GM12878 (cell line): Measurements from ENCODE around the gene GNAZ. TPM values are rescaled to one million over a fixed set of nuclear protein-coding genes. Genes with fewer than 3 reads are reported as not detected.

ENCODE experiments used
- ATAC-seq: fragments of 200-7000 bp; cut with Tn5 transposase; 3 replicates; pipeline ENCODE4 v1.9.1; 2020; ENCODE audit warnings: mild to moderate bottlenecking, moderate library complexity
- BruUV-seq: library from RNA; stranded (reverse); fragments of 400-500 nt; replicated peaks from 2 replicates; lab custom pipeline; 2021; lab: Mats Ljungman, UMichigan
- CTCF ChIA-PET: fragments of 300-600 bp; sonication (Branson Sonifier 250); formaldehyde crosslinking; extraction: SDS; loops from one replicate; lab custom pipeline; 2021; ENCODE audit warnings: inconsistent platforms; lab: Yijun Ruan, JAX
- POLR2A ChIA-PET: fragments of 350-600 bp; formaldehyde crosslinking; extraction: SDS; loops from one replicate; lab custom pipeline; 2021; ENCODE audit warnings: inconsistent platforms; lab: Charles Lee
- RAD21 ChIA-PET: fragments of 300-600 bp; sonication (Branson Sonifier 250); formaldehyde crosslinking; loops from one replicate; lab custom pipeline; 2023; ENCODE audit warnings: antibody characterized with exemption; ENCODE audit not compliant: unreplicated experiment; lab: Charles Lee
- SMC1A ChIA-PET: fragments of 300-600 bp; sonication (Branson Sonifier 250); formaldehyde crosslinking; loops from one replicate; lab custom pipeline; 2023; ENCODE audit not compliant: unreplicated experiment, uncharacterized antibody; lab: Charles Lee
- DNase-seq: peaks from one replicate; pipeline ENCODE4 v3.0.0-alpha.2; 2011; ENCODE audit warnings: low read depth, low spot score
- FAIRE-seq: peaks from 3 replicates; lab custom pipeline; 2011; peaks lifted over from hg19 to GRCh38; lab: Jason Lieb, UNC
- H2AFZ ChIP-seq: 2 replicates; pipeline ENCODE4 v1.6.0; 2011; ENCODE audit warnings: low read depth, low read length, control low read depth; ENCODE audit not compliant: control insufficient read depth
- H3K27ac ChIP-seq: 2 replicates; pipeline ENCODE4 v1.5.1; 2011; ENCODE audit warnings: control low read depth; ENCODE audit not compliant: control insufficient read depth, insufficient read depth
- H3K27me3 ChIP-seq, 2 experiments: replicated peaks in 1 of 2; 2 replicates each; pipeline versions ENCODE4 v1.6.0 to v1.6.1; 2011; ENCODE audit warnings: low read length in 1 of 2; ENCODE audit not compliant: control insufficient read depth in 2 of 2, insufficient read depth in 2 of 2
- H3K36me3 ChIP-seq, 2 experiments: 2 replicates each; pipeline ENCODE4 v1.5.1; 2011; ENCODE audit warnings: low read length in 1 of 2; ENCODE audit not compliant: control insufficient read depth in 2 of 2, insufficient read depth in 2 of 2
- H3K4me1 ChIP-seq: 2 replicates; pipeline ENCODE4 v1.6.1; 2011; ENCODE audit warnings: mild to moderate bottlenecking, low read length, moderate library complexity, mixed read lengths; ENCODE audit not compliant: control insufficient read depth, insufficient read depth
- H3K4me2 ChIP-seq: 2 replicates; pipeline ENCODE4 v1.6.0; 2011; ENCODE audit warnings: control low read depth; ENCODE audit not compliant: control insufficient read depth, insufficient read depth
- H3K4me3 ChIP-seq: fragments of 200-600 bp; sonication (generic); 2 replicates; pipeline ENCODE4 v1.5.1; 2016
- H3K79me2 ChIP-seq: 2 replicates; pipeline ENCODE4 v1.6.0; 2011; ENCODE audit warnings: low read length; ENCODE audit not compliant: control insufficient read depth, insufficient read depth
- H3K9ac ChIP-seq: 2 replicates; pipeline ENCODE4 v1.8.0; 2011; ENCODE audit warnings: low read length, control low read depth, mixed read lengths; ENCODE audit not compliant: control insufficient read depth, insufficient read depth
- H3K9me3 ChIP-seq: replicated peaks from 3 replicates; pipeline ENCODE4 v1.5.1; 2011; ENCODE audit warnings: mild to moderate bottlenecking, low read length; ENCODE audit not compliant: control insufficient read depth, insufficient read depth
- H4K20me1 ChIP-seq: 2 replicates; pipeline ENCODE4 v1.6.0; 2011; ENCODE audit not compliant: control insufficient read depth, insufficient read depth
- BCL3 ChIP-seq: IDR thresholded peaks from 2 replicates; pipeline ENCODE4 v1.6.1; 2011; ENCODE audit warnings: borderline replicate concordance, low read depth, mild to moderate bottlenecking, moderate library complexity, low read length; ENCODE audit not compliant: insufficient read depth, poor library complexity, severe bottlenecking
- E4F1 ChIP-seq: fragments of 450-650 bp; IDR thresholded peaks from 2 replicates; pipeline ENCODE4 v1.6.1; 2018; ENCODE audit warnings: borderline replicate concordance, mild to moderate bottlenecking; ENCODE audit not compliant: partially characterized antibody
- FOS ChIP-seq: IDR thresholded peaks from 3 replicates; pipeline ENCODE4 v1.6.1; 2011; ENCODE audit warnings: borderline replicate concordance; ENCODE audit not compliant: insufficient read length; ENCODE audit errors: extremely low read depth
- IKZF1 ChIP-seq: fragments of 450-650 bp; conservative IDR thresholded peaks from 2 replicates; pipeline ENCODE4 v1.6.1; 2017; ENCODE audit warnings: antibody characterized with exemption, mild to moderate bottlenecking
- IKZF2 ChIP-seq, 2 experiments: fragments of 450-650 bp; IDR thresholded peaks; 2 replicates each; pipeline ENCODE4 v1.6.1; 2017; ENCODE audit warnings: mild to moderate bottlenecking in 2 of 2, moderate library complexity in 2 of 2
- MXI1 ChIP-seq: fragments of 150-350 bp; IDR thresholded peaks from 2 replicates; pipeline ENCODE4 v1.6.1; 2011; ENCODE audit warnings: low read depth, mild to moderate bottlenecking, inconsistent platforms, low read length, improper control_type of control experiment
- MYC ChIP-seq: IDR thresholded peaks from 2 replicates; pipeline ENCODE4 v1.6.1; 2011; ENCODE audit warnings: mild to moderate bottlenecking, low read length, moderate library complexity, inconsistent platforms; ENCODE audit not compliant: insufficient read depth, insufficient replicate concordance, insufficient read length, severe bottlenecking
- RAD21 ChIP-seq: IDR thresholded peaks from 2 replicates; pipeline ENCODE4 v1.6.1; 2011; ENCODE audit warnings: mild to moderate bottlenecking, low read depth, low read length, moderate library complexity; ENCODE audit not compliant: insufficient read depth
- TCF12 ChIP-seq: IDR thresholded peaks from 2 replicates; pipeline ENCODE4 v1.6.1; 2011; ENCODE audit warnings: low read depth, mild to moderate bottlenecking, low read length
- WGBS: methylation state at CpG from one replicate; pipeline ENCODE4 v1.1.6; 2016; ENCODE audit warnings: low lambda C conversion rate; ENCODE audit not compliant: insufficient replicate concordance, insufficient coverage; ENCODE audit errors: missing lambda C conversion rate; 5-methylcytosine and 5-hydroxymethylcytosine counted together
- in situ Hi-C: fragments of 300-500 bp; cut with MboI; formaldehyde crosslinking; loops from 9 replicates; pipeline ENCODE4 v1.14.3; 2018; ENCODE audit warnings: mixed read lengths
- intact Hi-C: fragments of 100-400 bp; cut with micrococcal nuclease; formaldehyde crosslinking; loops from one replicate; pipeline ENCODE4 v1.14.2; 2022; ENCODE audit not compliant: unreplicated experiment
- polyA plus RNA-seq, 11 experiments: library from polyadenylated mRNA; depleted of rRNA in 4 of 11; unstranded in 6 of 11; stranded (reverse) in 5 of 11; fragments of >200 nt; fragmentation: Nextera tagmentation in 4 of 11; fragmentation: Illumina TruSeq in 1 of 11; extraction: Ambion mirVana in 4 of 11; extraction: Trizol in 1 of 11; gene quantifications; 1 replicate in 1 of 11; 2 replicates in 10 of 11; pipeline versions ENCODE4 v1.2.1 to v1.2.3, GENCODE V29; 2011 to 2016; ENCODE audit warnings: inconsistent platforms in 2 of 11, missing spikeins in 2 of 11, low read depth in 1 of 11
- total RNA-seq, 4 experiments: library from RNA; depleted of rRNA in 3 of 4; stranded (reverse); fragments of >200 nt in 3 of 4; fragmentation: Illumina TruSeq in 1 of 4; extraction: Trizol in 1 of 4; gene quantifications; 2 replicates each; pipeline versions ENCODE4 v1.2.1 to v1.2.3, GENCODE V29; 2013 to 2021
- TF ChIP-seq, protein P1 (sequence below): fragments of 450-650 bp; conservative IDR thresholded peaks from 2 replicates; pipeline ENCODE4 v1.6.1; 2017; ENCODE audit warnings: mild to moderate bottlenecking, moderate library complexity
- TF ChIP-seq, protein P2 (sequence below): fragments of 450-650 bp; IDR thresholded peaks from 2 replicates; pipeline ENCODE4 v1.6.1; 2017; ENCODE audit warnings: mild to moderate bottlenecking, low read depth, inconsistent platforms; ENCODE audit not compliant: poor library complexity, severe bottlenecking

The GNAZ gene
- total and polyA plus RNA-seq, 10 of the 15 experiments (the other 5 are each of a cell fraction or from before 2014, with no cell fraction given): 0.09 to 1.0 (median 0.44) TPM; not detected in 1

DNA sequence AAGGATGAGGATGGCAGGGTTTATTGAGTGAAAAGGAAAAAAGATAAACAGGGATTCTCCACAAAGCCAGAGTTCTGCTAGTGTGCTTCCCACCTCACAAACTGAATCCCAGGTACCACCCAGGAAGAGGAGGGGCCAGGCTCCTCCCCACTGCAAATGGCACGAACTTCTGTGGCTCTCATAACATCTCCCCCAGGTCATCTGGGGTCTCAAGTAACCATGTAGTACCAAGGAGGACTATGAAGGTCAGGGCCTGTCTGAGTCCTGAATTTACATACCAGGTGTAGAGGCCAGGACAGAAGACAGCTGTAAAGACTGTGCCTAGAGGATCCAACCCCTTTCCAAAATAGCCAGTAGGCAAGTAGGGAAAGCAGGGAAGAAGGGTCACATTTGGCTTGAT, 25.7 kb upstream of the GNAZ start (continued):
- TF ChIP-seq IKZF2 (IDR thresholded peaks at IDR 0.05) (no peak), BCL3 (no peak)
- TF ChIP-seq, protein P1, sequence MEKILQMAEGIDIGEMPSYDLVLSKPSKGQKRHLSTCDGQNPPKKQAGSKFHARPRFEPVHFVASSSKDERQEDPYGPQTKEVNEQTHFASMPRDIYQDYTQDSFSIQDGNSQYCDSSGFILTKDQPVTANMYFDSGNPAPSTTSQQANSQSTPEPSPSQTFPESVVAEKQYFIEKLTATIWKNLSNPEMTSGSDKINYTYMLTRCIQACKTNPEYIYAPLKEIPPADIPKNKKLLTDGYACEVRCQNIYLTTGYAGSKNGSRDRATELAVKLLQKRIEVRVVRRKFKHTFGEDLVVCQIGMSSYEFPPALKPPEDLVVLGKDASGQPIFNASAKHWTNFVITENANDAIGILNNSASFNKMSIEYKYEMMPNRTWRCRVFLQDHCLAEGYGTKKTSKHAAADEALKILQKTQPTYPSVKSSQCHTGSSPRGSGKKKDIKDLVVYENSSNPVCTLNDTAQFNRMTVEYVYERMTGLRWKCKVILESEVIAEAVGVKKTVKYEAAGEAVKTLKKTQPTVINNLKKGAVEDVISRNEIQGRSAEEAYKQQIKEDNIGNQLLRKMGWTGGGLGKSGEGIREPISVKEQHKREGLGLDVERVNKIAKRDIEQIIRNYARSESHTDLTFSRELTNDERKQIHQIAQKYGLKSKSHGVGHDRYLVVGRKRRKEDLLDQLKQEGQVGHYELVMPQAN: no peak

DNA sequence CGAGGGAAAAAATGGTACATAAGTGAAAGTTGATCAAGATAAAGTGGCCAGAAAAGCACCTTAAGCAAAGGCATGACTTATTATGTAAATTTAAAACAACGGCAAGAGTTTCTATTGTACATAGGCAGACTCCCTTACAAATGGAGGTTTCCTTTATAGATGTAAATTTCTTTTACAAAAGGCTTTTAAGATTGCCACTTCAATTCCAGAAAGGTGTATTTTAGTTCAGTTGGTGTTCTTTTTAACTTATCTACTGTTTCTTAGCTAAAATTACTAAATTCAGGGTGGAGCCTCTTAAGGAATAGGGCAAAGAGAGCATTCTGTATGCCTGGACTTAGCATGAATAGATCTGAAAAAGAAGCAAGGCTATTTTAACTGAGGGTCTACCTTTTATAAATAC, 24.9 kb upstream of the GNAZ start:
- Histone ChIP-seq H3K27ac (no peak overlapping the region), H3K9ac (no peak overlapping the region), H3K4me2 (no peak overlapping the region), H3K79me2 (no peaks in the 10 kb centered on the region), H3K4me3 (no peak overlapping the region), H3K4me1 (no peaks in the 10 kb centered on the region), H4K20me1 (no peaks in the 10 kb centered on the region), H3K36me3 (no peaks in the 10 kb centered on the region), H2AFZ (no peak overlapping the region), H3K9me3 (peaks cover 10% of the 10 kb centered on the region; the same call in 2 of the 3 replicates), H3K27me3 (no peaks in the 10 kb centered on the region)
- in situ Hi-C loops (no loop called here), intact Hi-C loops (no loop called here)
- DNase-seq (no peak), FAIRE-seq (no peak), ATAC-seq (no peak)
- CTCF ChIA-PET: interaction anchor here (0.7 to 1.6 kb wide), 4 partner anchors 9 to 292 kb away, joined by 3 to 5 read pairs (median 4); no protein-coding TSS in a partner anchor
- WGBS: 42% methylated on average over 2 of the region's 2 CpGs
- SMC1A ChIA-PET: interaction anchor here (1.3 to 3.1 kb wide), 4 partner anchors 20 to 85 kb away, joined by 4 to 12 read pairs (median 8); partner anchors contain the start of gene GNAZ
- POLR2A ChIA-PET: interaction anchor here (0.6 kb wide), 2 partner anchors 30 to 280 kb away, joined by 5 read pairs; no protein-coding TSS in a partner anchor
- RAD21 ChIA-PET: interaction anchor here (1.8 kb wide), 1 partner anchor 86 kb away, joined by 3 read pairs; no protein-coding TSS in a partner anchor
- no TSS peak for BruUV-seq
- TF ChIP-seq, protein P2, sequence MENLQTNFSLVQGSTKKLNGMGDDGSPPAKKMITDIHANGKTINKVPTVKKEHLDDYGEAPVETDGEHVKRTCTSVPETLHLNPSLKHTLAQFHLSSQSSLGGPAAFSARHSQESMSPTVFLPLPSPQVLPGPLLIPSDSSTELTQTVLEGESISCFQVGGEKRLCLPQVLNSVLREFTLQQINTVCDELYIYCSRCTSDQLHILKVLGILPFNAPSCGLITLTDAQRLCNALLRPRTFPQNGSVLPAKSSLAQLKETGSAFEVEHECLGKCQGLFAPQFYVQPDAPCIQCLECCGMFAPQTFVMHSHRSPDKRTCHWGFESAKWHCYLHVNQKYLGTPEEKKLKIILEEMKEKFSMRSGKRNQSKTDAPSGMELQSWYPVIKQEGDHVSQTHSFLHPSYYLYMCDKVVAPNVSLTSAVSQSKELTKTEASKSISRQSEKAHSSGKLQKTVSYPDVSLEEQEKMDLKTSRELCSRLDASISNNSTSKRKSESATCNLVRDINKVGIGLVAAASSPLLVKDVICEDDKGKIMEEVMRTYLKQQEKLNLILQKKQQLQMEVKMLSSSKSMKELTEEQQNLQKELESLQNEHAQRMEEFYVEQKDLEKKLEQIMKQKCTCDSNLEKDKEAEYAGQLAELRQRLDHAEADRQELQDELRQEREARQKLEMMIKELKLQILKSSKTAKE: no peak
- TF ChIP-seq MYC (no peak), E4F1 (no peak), TCF12 (no peak), MXI1 (no peak), FOS (no peak), IKZF1 (no peak), RAD21 (no peak)
